CD14-positive monocyte (primary cell): ENCODE measurements around the gene ARHGEF33. TPM values are rescaled to one million over a fixed set of nuclear protein-coding genes. Genes with fewer than 3 reads are reported as not detected.

ENCODE experiments used
- DNase-seq, 3 donors: peaks; one replicate each; pipeline ENCODE4 v3.0.0-alpha.2; 2011 to 2022
- H2AFZ ChIP-seq: 2 replicates; pipeline ENCODE4 v1.6.0; 2012; ENCODE audit warnings: mild to moderate bottlenecking, low read depth, low read length, inconsistent platforms; ENCODE audit not compliant: insufficient read depth, poor library complexity, severe bottlenecking
- H3K27ac ChIP-seq, 2 donors: 1 replicate in 1 of 2; 2 replicates in 1 of 2; pipeline ENCODE4 v1.5.1; 2012 to 2013; ENCODE audit warnings: low read length in 2 of 2, control low read depth in 1 of 2, inconsistent platforms in 1 of 2, low read depth in 1 of 2, mild to moderate bottlenecking in 1 of 2
- H3K27me3 ChIP-seq, 2 donors: one replicate each; pipeline versions ENCODE4 v1.6.0 to v1.6.1; 2011 to 2013; ENCODE audit warnings: low read length in 2 of 2; ENCODE audit not compliant: control insufficient read depth in 2 of 2, insufficient read depth in 2 of 2
- H3K36me3 ChIP-seq, 2 donors: replicated peaks in 1 of 2; 1 replicate in 1 of 2; 2 replicates in 1 of 2; pipeline versions ENCODE4 v1.5.1 to v1.6.1; 2012 to 2013; ENCODE audit warnings: low read length in 2 of 2, control low read depth in 1 of 2, inconsistent platforms in 1 of 2, mild to moderate bottlenecking in 1 of 2; ENCODE audit not compliant: insufficient read depth in 2 of 2, control insufficient read depth in 1 of 2
- H3K4me1 ChIP-seq, 2 donors: 1 replicate in 1 of 2; 2 replicates in 1 of 2; pipeline versions ENCODE4 v1.5.1 to v1.6.1; 2012 to 2013; ENCODE audit warnings: low read length in 2 of 2, control low read depth in 1 of 2, inconsistent platforms in 1 of 2, mild to moderate bottlenecking in 1 of 2, moderate library complexity in 1 of 2; ENCODE audit not compliant: insufficient read depth in 2 of 2, control insufficient read depth in 1 of 2
- H3K4me2 ChIP-seq: replicated peaks from 2 replicates; pipeline ENCODE3; 2012; ENCODE audit warnings: low read length, moderate library complexity, mild to moderate bottlenecking; ENCODE audit not compliant: poor library complexity, severe bottlenecking; ENCODE audit errors: extremely low read depth
- H3K4me3 ChIP-seq, 3 experiments: fragments of 200-600 bp in 1 of 3; sonication (generic) in 1 of 3; replicated peaks in 1 of 3; 1 replicate in 2 of 3; 2 replicates in 1 of 3; pipeline ENCODE4 v1.5.1; 2011 to 2013; ENCODE audit warnings: low read length in 3 of 3, mild to moderate bottlenecking in 3 of 3, control low read depth in 2 of 3, low read depth in 2 of 3, inconsistent platforms in 1 of 3, moderate library complexity in 1 of 3
- H3K79me2 ChIP-seq: 2 replicates; pipeline ENCODE4 v1.6.0; 2012; ENCODE audit warnings: mild to moderate bottlenecking, control low read depth, inconsistent platforms, low read length, moderate library complexity; ENCODE audit not compliant: insufficient read depth
- H3K9ac ChIP-seq: 2 replicates; pipeline ENCODE4 v1.6.0; 2017; ENCODE audit warnings: low read length, mild to moderate bottlenecking; ENCODE audit not compliant: insufficient read depth, poor library complexity, severe bottlenecking
- H3K9me3 ChIP-seq, 2 donors: replicated peaks in 1 of 2; 1 replicate in 1 of 2; 2 replicates in 1 of 2; pipeline versions ENCODE4 v1.5.1 to v1.6.1; 2012 to 2013; ENCODE audit warnings: low read length in 2 of 2, control low read depth in 1 of 2; ENCODE audit not compliant: control insufficient read depth in 1 of 2, insufficient read depth in 1 of 2
- H4K20me1 ChIP-seq: 2 replicates; pipeline ENCODE4 v1.6.0; 2012; ENCODE audit warnings: mild to moderate bottlenecking, low read length, control low read depth, moderate library complexity; ENCODE audit not compliant: insufficient read depth
- H3K27ac Mint-ChIP-seq, 7 donors: one replicate each; pipeline ENCODE4 v1.8.0; 2020; ENCODE audit warnings: mild to moderate bottlenecking in 7 of 7, mixed read lengths in 7 of 7, moderate library complexity in 6 of 7, inconsistent platforms in 2 of 7
- H3K27me3 Mint-ChIP-seq, 3 donors: one replicate each; pipeline ENCODE4 v1.8.0; 2021 to 2022; ENCODE audit warnings: low read depth in 3 of 3, mild to moderate bottlenecking in 3 of 3, mixed read lengths in 3 of 3, moderate library complexity in 3 of 3, inconsistent platforms in 1 of 3
- H3K36me3 Mint-ChIP-seq, 2 donors: one replicate each; pipeline ENCODE4 v1.8.0; 2020; ENCODE audit warnings: mixed read lengths in 2 of 2, inconsistent platforms in 1 of 2, mild to moderate bottlenecking in 1 of 2
- H3K4me1 Mint-ChIP-seq: one replicate; pipeline ENCODE4 v1.8.0; 2020; ENCODE audit warnings: mild to moderate bottlenecking, mixed read lengths
- H3K4me3 Mint-ChIP-seq, 2 donors: one replicate each; pipeline ENCODE4 v1.8.0; 2020; ENCODE audit warnings: mild to moderate bottlenecking in 2 of 2, mixed read lengths in 2 of 2, moderate library complexity in 1 of 2
- H3K9me3 Mint-ChIP-seq, 7 donors: one replicate each; pipeline ENCODE4 v1.8.0; 2020 to 2022; ENCODE audit warnings: mixed read lengths in 7 of 7, mild to moderate bottlenecking in 6 of 7, moderate library complexity in 6 of 7, inconsistent platforms in 2 of 7
- WGBS: methylation state at CpG from one replicate; pipeline ENCODE4 v1.1.5; 2013; ENCODE audit warnings: missing lambda C conversion rate; ENCODE audit not compliant: insufficient coverage; 5-methylcytosine and 5-hydroxymethylcytosine counted together
- intact Hi-C, 2 donors: fragments of 100-400 bp; cut with micrococcal nuclease; formaldehyde crosslinking; loops; one replicate each; pipeline versions ENCODE4 v1.15.0 to v1.15.1; 2023
- polyA plus RNA-seq, 3 donors: library from polyadenylated mRNA; depleted of rRNA in 1 of 3; unstranded in 2 of 3; stranded (reverse) in 1 of 3; fragments of 300-500 nt in 2 of 3; fragments of >200 nt in 1 of 3; fragmentation: Illumina TruSeq in 2 of 3; gene quantifications; 1 replicate in 2 of 3; 2 replicates in 1 of 3; pipeline ENCODE4 v1.2.3, GENCODE V29; 2012 to 2021
- TF ChIP-seq, protein P1 (sequence below): fragments of 200-600 bp; IDR thresholded peaks from one replicate; pipeline ENCODE4 v1.8.0; 2022; ENCODE audit warnings: antibody characterized with exemption, mild to moderate bottlenecking

Gene ARHGEF33
- polyA plus RNA-seq, 3 donors, result 0.33 TPM; not detected in 2

DNA sequence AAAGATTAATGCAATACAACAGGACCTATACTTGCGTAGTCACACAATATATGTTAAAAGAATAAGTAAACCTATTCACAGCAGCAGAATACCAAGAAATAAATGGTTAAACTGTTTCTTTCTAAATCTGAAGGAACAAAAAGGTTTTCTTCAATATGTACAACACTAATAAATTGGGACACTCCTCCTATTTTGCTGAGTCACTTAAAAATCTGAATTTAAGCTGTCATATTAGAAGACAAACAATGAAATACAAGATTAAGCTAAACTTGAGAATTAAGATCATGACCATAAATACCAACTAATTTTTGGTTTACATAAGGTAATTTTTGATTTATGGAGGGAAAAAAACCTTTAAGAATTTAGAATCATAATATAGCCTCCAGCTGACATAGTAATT is 92.8 kb downstream of the ARHGEF33 start:
- no peak overlapping the region for H3K4me3 ChIP-seq
- H4K20me1 ChIP-seq, result no peaks in the 10 kb centered on the region
- H3K27ac Mint-ChIP-seq, result no peak overlapping the region
- H3K27me3 Mint-ChIP-seq, result no peaks in the 10 kb centered on the region
- H3K4me1 Mint-ChIP-seq, result peaks cover 19% of the 10 kb centered on the region
- peaks cover 6 to 21% of the 10 kb centered on the region in 2 donors for H3K4me1 ChIP-seq
- intact Hi-C loops, result no loop called here
- no peaks in the 10 kb centered on the region for H3K9me3 Mint-ChIP-seq
- H3K4me2 ChIP-seq, result no peak overlapping the region
- H3K27ac ChIP-seq, result no peak overlapping the region
- no peak overlapping the region for H3K9ac ChIP-seq
- no peak for DNase-seq
- TF ChIP-seq, protein P1, sequence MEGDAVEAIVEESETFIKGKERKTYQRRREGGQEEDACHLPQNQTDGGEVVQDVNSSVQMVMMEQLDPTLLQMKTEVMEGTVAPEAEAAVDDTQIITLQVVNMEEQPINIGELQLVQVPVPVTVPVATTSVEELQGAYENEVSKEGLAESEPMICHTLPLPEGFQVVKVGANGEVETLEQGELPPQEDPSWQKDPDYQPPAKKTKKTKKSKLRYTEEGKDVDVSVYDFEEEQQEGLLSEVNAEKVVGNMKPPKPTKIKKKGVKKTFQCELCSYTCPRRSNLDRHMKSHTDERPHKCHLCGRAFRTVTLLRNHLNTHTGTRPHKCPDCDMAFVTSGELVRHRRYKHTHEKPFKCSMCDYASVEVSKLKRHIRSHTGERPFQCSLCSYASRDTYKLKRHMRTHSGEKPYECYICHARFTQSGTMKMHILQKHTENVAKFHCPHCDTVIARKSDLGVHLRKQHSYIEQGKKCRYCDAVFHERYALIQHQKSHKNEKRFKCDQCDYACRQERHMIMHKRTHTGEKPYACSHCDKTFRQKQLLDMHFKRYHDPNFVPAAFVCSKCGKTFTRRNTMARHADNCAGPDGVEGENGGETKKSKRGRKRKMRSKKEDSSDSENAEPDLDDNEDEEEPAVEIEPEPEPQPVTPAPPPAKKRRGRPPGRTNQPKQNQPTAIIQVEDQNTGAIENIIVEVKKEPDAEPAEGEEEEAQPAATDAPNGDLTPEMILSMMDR, result no peak
- H3K36me3 ChIP-seq, result peaks cover 25 to 42% of the 10 kb centered on the region in 2 donors
- no peaks in the 10 kb centered on the region for H3K79me2 ChIP-seq
- no peaks in the 10 kb centered on the region for H3K9me3 ChIP-seq
- no CpG with 5 or more reads among the region's 1 CpG for WGBS
- no peak overlapping the region for H2AFZ ChIP-seq
- H3K27me3 ChIP-seq, result no peaks in the 10 kb centered on the region
- H3K36me3 Mint-ChIP-seq, result peaks cover 32 to 34% of the 10 kb centered on the region in 2 donors
- no peak overlapping the region for H3K4me3 Mint-ChIP-seq

DNA sequence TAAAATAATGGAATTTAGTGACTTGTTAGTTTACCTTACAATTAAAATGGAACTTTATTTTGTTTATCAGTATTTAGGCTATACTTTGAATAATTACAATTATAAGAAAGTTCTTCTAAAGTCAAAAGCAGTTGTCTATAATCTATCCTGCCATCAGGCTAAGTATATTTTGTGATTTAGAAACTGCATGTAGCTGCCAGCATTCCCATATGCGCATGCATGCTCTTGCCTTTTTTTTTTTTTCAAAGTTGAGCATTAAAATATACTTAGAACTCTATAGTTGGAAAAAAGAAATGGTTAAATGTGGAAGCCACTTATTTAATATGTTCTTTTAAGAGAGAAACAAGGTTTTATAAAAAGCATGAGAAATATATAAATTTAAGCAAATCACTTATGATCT is 99.0 kb downstream of the ARHGEF33 start:
- WGBS, result no CpG with 5 or more reads among the region's 1 CpG
- no peaks in the 10 kb centered on the region for H3K4me1 Mint-ChIP-seq
- Histone ChIP-seq H4K20me1 (no peaks in the 10 kb centered on the region), H3K27ac (no peak overlapping the region), H3K27me3 (no peaks in the 10 kb centered on the region), H3K4me2 (no peak overlapping the region), H3K4me1 (no peaks in the 10 kb centered on the region), H3K79me2 (no peaks in the 10 kb centered on the region), H2AFZ (no peak overlapping the region), H3K4me3 (no peak overlapping the region), H3K9me3 (no peaks in the 10 kb centered on the region), H3K36me3 (peaks cover 54 to 91% of the 10 kb centered on the region in 2 donors), H3K9ac (no peak overlapping the region)
- intact Hi-C loops, result no loop called here
- H3K27ac Mint-ChIP-seq, result no peak overlapping the region
- TF ChIP-seq, protein P1, result no peak
- H3K36me3 Mint-ChIP-seq, result peaks cover 46 to 57% of the 10 kb centered on the region in 2 donors
- no peak overlapping the region for H3K4me3 Mint-ChIP-seq
- no peak for DNase-seq
- no peaks in the 10 kb centered on the region for H3K9me3 Mint-ChIP-seq
- no peaks in the 10 kb centered on the region for H3K27me3 Mint-ChIP-seq
